ENCODE data around the gene ZNF438.

ZNF438 gene

DNA sequence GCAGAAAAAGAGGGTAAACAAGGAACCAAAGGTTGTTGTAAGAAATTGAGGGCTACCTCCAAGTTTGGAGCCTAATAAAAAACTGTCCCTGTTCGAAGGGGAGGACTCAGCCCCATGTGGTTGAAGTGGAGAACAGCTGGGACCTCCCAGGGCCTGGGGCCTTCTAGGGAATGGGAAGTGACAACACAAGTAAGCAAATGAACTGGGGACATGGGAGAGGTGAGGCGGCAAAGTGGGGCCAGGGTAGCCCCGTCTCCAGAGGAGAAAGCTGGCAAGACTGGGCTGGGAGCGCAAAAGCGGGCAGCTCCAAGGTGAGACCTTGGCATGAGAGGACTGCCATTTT, 198.1 kb downstream of the ZNF438 start:
- TF ChIP-seq ZFX (IDR thresholded peaks at IDR 0.05) (no peak), CTCF (conservative IDR thresholded peaks at IDR 0.05) (no peak)
- H3K27ac ChIP-seq: no peak overlapping the region

GRCh38 chr10:30832749-30833627, 198.7 kb downstream of the ZNF438 start:
- H3K27ac ChIP-seq: no peak overlapping the region
- TF ChIP-seq ZFX (IDR thresholded peaks at IDR 0.05) (no peak), CTCF (conservative IDR thresholded peaks at IDR 0.05) (no peak)

DNA sequence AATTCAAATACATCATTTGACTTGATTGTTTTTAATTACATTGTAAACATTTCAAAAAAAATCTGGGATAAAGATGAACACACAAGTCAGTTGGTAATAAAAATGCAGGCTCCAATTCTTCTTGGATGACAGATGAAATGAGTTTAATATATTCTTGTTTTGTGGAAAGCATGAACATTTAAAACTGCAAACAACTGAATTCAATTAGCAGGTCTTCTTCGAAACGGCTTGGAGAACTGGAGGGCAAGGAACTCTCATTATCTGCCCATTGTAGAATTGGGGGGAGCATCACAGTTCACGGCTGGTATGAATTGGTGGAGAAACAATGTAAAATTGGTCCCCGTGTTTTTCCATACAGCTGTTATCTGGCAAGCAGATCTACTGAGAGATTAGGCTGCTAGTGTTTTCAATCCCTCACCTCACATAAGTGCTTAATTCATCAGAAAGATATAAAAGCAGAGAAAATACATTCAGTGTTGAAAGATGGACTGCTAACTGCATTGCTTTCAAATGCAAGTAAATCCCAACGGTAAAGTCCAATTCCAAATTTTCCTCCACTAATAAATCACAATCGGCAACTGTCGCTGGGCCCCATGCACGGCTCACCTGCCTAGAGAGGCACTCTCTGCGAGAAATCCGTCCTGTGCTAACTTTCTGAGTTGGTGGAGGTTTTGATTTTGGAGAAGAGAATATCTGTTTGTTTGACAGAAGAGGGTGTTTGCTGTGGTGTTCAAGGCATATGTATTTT, 199.5 kb downstream of the ZNF438 start:
- no peak for TF ChIP-seq CTCF (conservative IDR thresholded peaks at IDR 0.05)
- H3K27ac ChIP-seq: no peak overlapping the region

GRCh38 chr10:30831426-30831825, 200.2 kb downstream of the ZNF438 start:
- H3K27ac ChIP-seq: no peak overlapping the region
- TF ChIP-seq ZFX (IDR thresholded peaks at IDR 0.05) (no peak), CTCF (conservative IDR thresholded peaks at IDR 0.05) (no peak)

DNA sequence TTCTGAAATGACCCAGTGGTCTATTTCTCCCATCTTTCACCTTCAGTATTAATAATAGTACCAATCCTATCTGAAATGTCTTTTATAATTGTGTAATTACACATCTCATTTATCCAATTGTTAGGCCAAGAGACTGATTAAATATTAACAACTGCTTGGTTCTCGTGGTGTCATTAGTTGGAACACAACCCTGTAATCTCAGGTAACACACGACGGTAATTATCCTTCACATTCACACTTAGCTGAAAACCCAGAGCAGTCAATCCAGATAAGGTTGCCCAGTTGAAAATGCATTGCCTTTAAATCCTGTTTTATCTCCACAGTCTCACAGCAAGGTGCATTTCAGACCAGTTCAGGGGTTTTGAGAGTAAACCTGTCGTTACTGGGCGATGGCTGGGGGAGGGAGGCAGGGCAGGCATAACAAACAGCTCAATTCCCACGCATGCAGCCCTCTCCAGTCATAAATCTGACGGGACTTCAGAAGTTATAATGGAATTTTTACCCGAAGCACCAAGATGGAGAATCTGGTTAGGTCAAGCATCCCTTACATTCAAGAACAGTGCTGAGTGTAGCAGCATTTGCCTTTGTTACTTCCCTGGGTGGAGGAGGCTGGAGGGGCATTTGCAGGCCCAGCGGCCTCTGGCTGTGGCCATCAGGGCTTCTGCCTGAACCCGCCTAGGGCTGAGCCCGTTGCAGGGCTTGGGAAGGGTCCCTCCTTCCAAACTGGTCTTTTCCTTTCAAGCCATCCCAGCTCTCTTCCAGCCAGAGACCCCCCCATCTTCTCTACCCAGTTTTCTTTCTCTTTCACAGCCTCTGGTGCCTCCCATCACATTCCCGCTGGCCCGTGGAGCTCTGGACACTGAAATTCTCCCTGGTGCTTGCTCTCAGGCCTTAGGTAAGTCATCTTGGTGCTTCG, 201.1 kb downstream of the ZNF438 start:
- TF ChIP-seq CTCF (conservative IDR thresholded peaks at IDR 0.05) (no peak), ZFX (IDR thresholded peaks at IDR 0.05) (no peak)
- H3K27ac ChIP-seq: no peak overlapping the region

DNA sequence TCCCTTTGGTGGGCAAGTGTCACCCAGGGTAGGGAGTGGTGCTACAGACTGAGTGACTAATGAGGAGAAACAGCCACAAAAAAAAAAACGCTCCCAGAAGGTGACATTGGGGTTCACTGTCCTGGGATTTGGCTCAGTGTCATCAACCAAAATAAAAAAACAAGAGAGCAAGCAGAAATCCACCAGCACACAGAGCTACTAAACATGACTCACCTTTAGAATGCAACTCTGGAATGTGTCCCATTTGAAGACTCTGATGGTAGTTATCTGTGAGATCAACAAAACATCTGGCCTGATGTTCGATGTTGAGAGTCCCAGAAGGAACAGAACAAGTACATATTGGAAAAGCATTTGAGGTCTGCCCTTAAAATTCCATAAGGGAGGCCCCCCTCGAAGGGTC, 201.8 kb downstream of the ZNF438 start:
- H3K27ac ChIP-seq: no peak overlapping the region
- no peak for TF ChIP-seq CTCF (conservative IDR thresholded peaks at IDR 0.05)
- TF ChIP-seq ZFX (IDR thresholded peaks at IDR 0.05): no peak
